Activated naive CD4-positive, alpha-beta T cell (primary cell): ENCODE results near the gene SLC44A4.

Experiments used
- DNase-seq, 4 experiments: peaks; one replicate each; lab custom pipeline; 2025; lab: John Stamatoyannopoulos, UW

The SLC44A4 gene

GRCh38 chr6:31901415-31901952, 22.7 kb upstream of the SLC44A4 start:
- DNase-seq: peak; percentile 40 to 76 (median 67)

- no peak for DNase-seq
Observed at GRCh38 chr6:31900917-31901414, 22.2 kb upstream of the SLC44A4 start.

GRCh38 chr6:31899882-31900722, 21.3 kb upstream of the SLC44A4 start:
- no peak for DNase-seq

DNA sequence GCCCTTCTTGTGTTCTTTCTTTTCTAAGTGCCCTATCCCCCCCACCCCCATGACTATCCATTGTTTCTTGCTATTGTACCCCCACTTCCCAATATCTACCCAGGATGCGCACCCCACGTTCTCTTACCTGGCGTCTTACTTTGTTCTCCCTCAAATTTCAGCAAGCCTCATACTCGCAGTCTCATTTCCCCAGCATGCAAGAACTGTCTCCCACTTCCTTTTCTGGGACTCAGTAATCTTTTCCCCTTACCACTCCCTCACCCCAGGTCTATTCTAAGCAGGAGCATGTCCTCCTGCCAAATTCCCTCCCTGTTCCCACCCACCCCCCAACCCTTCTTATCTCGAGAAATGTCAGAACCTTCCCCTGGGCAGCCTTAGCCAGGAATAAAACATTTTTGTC, 20.4 kb upstream of the SLC44A4 start:
- no peak for DNase-seq

- peak in 1 of 4 experiments; percentile 24 for DNase-seq
Observed at GRCh38 chr6:31898383-31899011, 19.7 kb upstream of the SLC44A4 start.

DNA sequence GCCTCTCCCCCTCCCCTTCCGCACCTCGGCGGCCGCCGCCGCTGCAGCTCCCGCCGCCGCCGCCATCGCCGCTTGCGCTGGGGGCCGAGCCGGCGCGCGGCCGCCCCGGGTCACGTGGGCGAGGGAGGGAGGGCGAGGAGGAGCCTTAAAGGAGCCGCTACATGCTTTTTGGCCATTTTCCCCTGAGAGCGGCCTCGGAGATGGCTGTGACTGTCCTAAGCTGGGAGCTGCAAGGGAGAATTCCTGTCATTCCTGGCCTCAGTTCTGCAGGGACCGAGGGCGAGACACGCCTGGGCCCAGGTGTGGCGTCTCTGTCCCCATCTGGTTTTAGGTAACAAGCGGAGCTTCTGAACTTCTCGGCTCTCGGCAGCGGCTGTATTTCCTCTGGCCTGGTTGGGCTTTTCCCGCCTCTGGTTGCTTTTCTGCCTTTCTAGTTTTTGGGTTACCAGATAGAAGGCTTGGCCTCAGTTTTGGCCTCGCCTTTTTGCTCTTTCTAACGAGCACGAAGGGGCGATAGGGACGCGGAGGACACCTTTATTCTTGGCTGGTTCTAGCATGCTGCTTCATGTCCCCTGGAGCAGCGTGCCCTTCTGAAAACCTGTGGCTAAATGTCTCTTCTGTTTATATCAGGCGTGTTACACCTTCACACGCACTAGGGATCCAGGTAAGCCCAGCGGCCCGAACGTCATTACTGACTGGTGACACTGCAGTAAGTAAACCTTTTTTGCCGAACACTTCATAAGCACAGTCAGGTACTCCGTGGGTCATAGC, 19.0 kb upstream of the SLC44A4 start, which contains the start of gene EHMT2:
TSS of gene EHMT2 (minus strand) at position 87 of the 771 bp plus-strand sequence. CDS start at position 66, 21 bp downstream.
- DNase-seq: peak; percentile 61 to 83 (median 68)

GRCh38 chr6:31896856-31897611, 18.2 kb upstream of the SLC44A4 start:
- peak in 1 of 4 experiments; percentile 41 for DNase-seq

DNA sequence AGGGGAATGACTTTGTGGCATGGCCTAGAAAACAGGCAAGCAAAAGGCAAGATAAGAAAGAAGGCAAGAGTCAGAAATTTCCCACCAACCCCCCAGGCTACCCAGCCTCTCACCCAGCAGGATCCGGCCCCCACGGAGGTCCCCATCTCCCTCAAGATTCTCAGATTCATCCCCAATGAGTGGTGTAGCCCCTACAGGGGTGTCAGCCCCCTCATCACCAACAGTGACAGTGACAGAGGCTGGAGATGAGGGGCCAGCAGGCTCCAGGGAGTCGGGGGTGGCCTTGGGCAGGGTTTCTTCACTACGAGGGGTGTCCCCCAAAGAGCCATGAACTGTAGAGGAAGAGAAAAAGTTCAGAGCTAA, 17.7 kb upstream of the SLC44A4 start:
- DNase-seq: no peak

- DNase-seq: no peak
Observed at GRCh38 chr6:31892821-31893220, 14.0 kb upstream of the SLC44A4 start.

GRCh38 chr6:31889331-31889972, 10.7 kb upstream of the SLC44A4 start:
- no peak for DNase-seq

- DNase-seq: peak; percentile 16 to 61 (median 32)
Observed at GRCh38 chr6:31888276-31889258, 9.8 kb upstream of the SLC44A4 start.

- DNase-seq: no peak
Observed at GRCh38 chr6:31887173-31888007, 8.6 kb upstream of the SLC44A4 start.

GRCh38 chr6:31886541-31886991, 7.8 kb upstream of the SLC44A4 start:
- no peak for DNase-seq

DNA sequence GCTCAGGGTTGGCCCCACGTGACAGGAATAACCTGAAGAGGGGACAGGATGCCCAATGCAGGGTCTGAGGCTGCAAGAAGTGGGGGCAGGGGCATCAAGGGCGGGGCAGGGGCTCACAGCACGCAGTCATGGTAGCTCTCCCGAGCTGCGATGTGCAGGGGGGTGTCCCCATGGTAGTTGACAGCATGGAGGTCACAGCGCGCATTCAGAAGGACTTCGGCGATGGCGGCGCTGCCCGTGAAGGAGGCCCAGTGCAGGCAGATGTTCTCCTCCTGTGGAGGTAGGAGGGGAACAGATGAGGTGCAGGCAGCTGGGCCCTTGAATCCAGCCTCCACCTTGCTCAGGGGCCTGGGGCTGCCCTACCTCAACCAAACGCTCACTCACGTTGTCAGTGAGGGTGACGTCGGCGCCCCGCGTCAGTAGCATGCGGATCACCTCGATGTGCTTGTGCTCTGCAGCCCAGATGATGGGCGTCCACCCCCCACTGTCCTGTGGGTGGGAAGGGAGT, 5.8 kb upstream of the SLC44A4 start:
- DNase-seq: no peak

DNA sequence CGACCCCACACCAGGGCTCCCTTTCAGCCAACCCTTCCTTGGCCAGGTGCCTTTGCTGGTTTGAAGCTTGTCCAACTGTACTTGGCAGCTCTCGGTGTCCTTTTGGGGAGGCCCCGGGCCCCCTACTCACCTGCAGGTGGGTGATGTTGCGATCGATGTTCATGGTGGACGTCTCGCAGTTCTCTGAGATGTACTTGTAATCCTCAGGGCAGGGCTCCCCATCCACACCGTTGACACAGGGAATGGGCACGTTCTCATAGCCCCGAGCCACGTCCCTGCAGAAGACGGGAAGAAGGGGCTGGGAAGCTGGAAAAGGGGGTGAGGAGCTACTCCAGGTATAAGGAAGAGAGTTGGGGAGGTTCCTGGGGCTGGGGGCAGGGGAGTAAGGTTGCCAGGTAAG, 4.9 kb upstream of the SLC44A4 start:
- DNase-seq: no peak

- DNase-seq: no peak
Observed at GRCh38 chr6:31882344-31882743, 3.5 kb upstream of the SLC44A4 start.

- no peak for DNase-seq
Observed at GRCh38 chr6:31881136-31881859, 2.5 kb upstream of the SLC44A4 start.

GRCh38 chr6:31880616-31881015, 1.8 kb upstream of the SLC44A4 start:
- DNase-seq: no peak
